HG03103 (cell line): ENCODE results near the gene HAT1.
A peak's percentile ranks its signal among the peaks of the same experiment; 100 is the strongest.
"Not testable (repeated sequence)": the region's sequence is repeated elsewhere in the genome, so short reads cannot be mapped to it uniquely, and the experiment has no call there.

Source experiments
- ATAC-seq: cut with Tn5 transposase; IDR thresholded peaks from one replicate; pipeline ENCODE4 v1.9.1; 2021; ENCODE audit warnings: low read depth; ENCODE audit not compliant: unreplicated experiment

Gene HAT1, protein sequence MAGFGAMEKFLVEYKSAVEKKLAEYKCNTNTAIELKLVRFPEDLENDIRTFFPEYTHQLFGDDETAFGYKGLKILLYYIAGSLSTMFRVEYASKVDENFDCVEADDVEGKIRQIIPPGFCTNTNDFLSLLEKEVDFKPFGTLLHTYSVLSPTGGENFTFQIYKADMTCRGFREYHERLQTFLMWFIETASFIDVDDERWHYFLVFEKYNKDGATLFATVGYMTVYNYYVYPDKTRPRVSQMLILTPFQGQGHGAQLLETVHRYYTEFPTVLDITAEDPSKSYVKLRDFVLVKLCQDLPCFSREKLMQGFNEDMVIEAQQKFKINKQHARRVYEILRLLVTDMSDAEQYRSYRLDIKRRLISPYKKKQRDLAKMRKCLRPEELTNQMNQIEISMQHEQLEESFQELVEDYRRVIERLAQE

DNA sequence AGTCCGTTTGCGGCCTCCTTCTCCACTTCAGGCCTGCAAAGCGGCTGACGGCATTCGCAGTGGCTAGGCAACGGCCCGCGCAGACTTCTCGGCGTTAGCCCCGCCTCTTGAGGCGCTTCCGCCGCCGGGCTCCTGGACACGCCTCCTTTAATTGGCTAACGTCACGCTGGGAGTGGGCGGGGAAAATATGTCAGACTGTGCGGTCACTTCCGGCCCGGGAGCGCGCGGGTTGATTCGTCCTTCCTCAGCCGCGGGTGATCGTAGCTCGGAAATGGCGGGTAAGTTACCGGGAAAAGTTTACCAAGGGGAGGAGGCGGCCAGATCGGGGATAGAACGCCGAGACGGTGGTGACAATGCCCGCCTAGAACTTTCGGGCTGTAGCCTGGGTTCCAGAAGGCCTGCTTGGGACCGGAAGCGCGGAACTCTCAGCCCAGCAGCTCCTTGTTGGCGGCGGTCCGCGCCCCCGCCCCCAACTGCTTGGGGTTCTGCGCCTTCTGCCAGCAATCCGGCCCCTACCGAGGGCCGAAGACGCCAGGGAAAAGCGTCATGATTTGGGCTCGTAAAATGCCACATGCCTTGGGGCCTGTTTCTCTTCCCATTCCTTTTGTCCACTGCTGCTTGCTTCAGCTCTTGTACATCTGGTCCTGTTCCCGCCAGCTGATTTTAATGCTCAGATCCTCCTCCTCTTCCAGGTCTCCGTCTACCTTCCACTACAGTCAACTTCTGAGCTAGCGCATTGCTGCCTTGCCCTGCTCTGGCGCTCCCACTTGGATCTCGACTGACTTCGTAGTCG is at the start of gene HAT1:
Gene HAT1 (plus strand): TSS at position 232 of the 793 bp plus-strand sequence. CDS start 40 bp downstream, at position 272.
- peak; percentile 89 for ATAC-seq

DNA sequence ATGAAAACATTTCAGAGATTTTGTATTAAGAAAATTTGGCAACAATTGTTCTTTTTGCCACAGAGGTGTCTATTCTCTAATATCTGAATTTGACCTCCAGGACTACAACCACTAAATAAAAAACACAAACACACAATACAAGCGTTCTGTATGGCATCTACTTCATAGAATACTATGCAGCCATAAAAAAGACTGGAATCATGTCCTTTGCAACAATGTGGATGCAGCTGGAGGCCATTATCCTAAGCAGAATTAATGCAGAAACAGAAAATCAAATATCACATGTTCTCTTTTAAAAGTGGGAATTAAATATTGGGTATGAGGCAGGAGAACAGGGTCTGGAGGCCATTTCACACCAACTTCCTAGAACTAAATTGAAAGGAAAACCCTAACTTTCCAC is 47.7 kb upstream of the HAT1 start:
- ATAC-seq = no peak

DNA sequence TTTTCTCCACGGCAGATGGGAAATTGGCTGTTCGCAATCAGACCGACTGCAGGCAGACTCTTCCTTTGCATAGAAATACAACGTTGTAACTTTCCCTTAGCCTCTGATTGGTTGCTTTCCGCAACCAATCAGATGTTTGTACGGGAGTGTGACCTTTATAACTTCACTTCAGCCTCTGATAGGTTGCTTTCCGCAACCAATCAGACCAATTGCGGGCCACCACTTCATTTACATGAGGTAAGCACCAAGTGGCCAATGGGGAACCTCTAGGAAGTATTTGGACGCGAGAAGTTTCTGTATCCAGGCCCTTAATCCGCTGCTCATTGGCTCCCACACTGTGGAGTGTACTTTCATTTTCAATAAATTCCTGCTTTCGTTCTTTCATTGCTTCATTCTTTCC is 47.3 kb upstream of the HAT1 start:
- no peak for ATAC-seq

DNA sequence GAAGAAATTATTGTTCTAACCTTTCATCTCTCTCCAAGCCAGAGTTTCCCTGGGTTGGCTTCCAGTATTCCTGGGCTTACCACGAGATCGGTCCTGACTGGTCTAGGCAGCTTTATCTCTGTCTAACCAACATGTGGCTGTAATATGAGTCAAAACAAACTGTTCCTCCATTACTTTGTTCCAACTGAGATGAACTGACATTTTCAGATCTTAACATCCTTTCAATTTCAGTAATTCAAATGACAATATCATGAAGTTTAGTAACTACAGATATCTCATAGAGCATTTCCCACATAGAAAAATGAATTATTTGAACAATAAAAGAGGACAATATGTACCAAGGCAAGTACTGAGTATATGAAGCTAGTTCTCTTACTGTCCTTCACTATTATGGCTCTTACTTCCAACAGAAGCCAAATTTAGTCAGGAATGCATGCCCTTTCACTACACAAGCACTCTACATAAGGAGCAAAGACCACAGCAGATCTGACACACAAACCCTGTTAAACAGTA is 43.7 kb upstream of the HAT1 start:
- ATAC-seq = no peak

DNA sequence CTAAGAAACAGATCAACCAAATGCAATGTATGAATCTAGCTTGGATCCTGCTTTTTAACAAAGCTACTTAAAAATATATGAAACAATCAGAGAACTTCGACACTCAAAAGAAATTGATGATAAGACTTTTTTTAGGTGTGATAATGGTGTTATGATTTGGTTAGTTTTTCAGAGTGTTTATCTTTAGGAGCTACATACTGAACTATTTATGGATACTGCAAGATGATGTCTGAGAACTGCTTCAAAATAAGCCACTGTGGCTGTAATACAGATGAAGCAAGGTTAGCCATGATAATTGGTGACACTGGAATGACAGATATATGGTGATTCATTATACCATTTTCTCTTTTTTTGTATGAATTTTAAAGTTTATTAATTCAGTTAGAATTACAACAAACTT is 42.4 kb upstream of the HAT1 start:
- no peak for ATAC-seq

DNA sequence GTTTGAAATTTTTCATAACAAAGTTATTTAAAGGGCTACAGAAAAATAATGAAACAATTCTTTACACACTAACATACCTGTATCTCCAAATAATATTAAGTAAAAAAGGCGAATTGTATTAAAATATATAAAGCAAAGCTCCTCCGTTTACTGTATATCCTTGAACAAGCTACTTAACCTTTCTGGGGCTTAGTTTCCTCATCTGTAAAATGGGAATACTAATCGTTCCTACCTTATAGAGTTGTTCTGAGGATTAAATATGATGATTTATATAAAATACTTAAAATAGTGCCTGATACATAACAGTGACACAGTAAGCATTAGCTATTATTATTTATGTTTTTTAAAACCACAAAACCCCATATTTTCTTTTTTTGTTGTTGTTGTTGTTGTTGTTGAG is 41.5 kb upstream of the HAT1 start:
- ATAC-seq = no peak

DNA sequence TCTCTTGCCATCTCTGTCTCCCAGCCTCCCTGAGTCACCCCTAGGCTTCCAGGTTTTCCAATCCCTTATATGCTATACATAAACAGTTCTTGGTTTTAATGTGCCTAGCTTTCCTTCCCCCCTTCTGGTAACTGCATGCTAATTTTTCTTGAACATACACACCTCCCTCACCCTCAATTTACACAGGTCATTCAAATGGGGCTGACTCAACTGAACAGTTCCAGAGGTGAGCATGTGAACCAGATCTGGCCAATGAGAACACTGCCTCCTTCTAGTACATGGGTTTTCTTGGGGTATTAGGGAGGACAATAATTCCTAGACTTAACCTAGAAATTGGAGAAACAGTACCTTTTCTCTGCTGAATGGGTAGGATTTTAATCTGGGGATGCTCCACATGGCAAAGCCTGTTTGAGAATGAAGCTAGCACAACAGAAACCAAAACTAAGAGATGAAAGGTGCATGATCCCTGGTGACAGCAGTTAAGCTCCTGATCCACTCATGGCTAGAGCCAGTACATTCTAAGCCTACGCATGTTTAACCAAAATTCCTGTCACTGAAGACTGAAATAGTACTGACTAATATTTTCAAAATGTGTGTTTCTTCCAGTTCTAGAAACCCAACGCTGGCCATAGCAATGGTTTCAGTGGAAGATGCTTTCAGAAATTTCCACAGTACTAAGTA is 40.0 kb upstream of the HAT1 start:
- peak; percentile 49 for ATAC-seq

DNA sequence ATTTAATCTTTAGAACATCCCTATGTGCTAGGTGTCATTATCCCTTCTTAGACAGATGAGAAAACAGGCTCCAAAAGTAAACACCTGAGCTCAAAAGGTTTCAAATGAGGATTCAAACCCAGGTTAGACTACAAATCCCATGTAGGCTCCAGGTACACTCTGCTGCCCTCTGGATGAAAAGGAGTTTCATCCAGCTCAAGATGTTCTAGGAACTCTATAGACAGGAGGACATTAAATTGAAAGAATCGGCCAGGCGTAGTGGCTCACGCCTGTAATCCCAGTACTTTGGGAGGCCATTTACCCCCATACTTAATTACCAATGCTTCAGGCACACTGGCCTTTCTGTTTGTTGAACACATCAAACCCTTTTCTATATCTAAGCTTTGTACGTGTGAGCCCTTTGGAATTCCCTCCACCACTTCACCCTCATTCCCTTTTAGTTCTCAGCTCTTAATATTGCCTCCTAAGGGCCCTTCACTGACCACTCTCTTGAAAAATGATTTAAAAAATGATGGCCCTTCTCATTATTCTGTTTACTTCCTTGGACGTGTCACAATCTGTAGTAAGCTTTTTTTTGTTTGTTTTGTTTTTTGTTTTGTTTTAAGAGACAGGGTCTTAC is 38.9 kb upstream of the HAT1 start:
- ATAC-seq = no peak

DNA sequence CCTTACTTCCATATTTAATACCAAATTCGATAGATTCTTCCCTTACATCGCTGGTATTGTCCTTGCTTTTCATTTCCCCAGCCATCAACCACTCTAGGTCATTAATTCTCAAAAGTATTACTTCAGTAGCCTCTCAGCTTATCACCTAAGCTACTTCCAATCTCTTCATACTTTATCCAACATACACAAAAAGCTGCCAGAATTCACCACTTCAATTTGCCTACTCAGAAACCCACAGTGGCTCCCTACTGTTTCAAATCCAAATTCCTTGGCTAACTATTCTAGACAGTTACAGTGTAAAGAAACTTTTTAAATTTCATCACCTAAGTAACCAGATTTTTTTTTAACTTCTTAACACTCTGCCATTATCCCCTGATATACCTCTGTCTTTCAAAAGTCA is 32.9 kb upstream of the HAT1 start:
- ATAC-seq = no peak

DNA sequence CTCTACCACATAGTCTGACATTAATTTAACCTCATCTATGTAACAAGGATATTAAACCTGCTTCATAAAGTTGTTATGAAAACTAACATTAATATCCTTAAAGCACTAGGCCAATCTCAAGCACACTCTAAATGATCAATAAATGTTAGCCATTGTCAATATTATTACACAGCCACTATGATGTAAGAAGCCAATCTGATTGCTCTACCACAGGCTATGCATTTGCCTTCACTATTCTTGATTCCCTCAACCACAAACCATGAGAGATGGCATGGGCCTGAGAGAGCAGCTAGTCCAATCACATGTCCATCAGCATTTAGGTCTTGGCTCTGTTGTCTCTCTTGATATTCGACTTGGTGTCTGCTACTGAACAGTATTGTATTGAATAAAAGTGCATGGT is 32.5 kb upstream of the HAT1 start:
- ATAC-seq = no peak

DNA sequence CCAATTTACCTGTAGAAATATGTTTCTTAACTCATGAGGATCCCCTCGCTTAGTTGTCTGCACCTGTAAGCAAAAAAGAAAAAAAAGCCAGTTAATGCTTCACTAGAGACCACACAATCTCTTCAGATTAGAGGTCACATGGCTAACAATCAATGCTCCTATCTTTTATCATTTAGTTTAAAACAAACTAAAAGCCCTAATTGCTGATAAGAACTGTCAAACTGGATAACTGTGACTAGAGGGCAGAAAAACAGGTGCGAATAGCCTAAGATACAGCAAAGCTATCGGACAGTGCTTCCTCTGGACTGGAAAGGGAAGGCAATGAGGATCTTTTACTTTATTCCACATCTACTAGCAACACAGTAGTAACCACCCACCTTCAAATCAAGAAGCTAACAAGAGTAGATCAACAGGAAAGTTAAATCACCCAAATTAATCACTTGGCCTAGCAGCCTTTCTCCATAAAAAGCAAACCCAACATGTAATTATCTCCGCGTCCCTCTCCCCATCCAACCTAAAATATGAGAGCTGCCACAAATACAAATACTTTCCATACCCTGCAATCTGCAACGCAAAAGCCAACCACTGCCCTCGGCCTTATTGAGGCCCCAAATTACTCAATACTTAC is 29.0 kb upstream of the HAT1 start:
- ATAC-seq = no peak

DNA sequence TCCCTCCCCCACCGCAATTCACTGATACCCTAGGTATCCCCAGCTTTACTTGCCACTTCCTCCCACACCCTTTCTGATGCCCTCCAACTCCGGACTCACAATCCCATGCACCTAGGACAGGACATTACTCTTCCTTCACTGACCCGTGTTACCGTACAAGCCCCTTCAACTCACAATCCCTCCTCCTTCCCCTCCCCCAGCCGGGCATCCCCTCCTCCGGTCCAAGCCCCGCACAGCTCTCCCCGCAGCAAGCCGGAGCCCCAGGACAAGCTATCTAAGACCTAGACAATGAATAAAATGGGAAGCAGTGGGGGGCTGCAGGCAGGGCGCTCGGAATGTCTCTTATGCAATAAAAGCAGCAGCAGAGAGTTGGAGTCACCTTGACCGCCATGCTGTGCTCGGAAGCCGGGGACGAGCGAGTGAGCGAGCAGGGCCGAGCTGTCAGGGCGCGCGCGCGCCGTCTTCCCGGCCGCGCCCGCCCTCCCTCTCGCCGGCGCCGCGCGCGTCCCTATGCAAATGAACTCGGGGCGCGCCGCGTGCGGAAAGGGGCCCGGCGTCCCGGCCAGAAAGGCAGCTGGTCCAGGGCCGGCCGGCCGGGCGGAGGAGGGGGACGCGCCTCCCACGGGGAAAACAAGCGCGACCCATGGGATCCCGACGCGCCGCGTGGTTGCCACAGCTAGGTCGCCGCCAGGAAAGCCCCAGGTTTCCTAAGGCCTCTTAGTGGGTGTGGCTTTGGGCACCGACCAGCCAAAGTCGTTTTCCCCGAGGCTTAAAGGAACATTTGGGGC is 28.2 kb upstream of the HAT1 start, which contains the start of gene SLC25A12:
Gene SLC25A12 (minus strand): TSS at position 421 of the 788 bp plus-strand sequence. CDS start 30 bp downstream, at position 391.
- peak; percentile 89 for ATAC-seq

DNA sequence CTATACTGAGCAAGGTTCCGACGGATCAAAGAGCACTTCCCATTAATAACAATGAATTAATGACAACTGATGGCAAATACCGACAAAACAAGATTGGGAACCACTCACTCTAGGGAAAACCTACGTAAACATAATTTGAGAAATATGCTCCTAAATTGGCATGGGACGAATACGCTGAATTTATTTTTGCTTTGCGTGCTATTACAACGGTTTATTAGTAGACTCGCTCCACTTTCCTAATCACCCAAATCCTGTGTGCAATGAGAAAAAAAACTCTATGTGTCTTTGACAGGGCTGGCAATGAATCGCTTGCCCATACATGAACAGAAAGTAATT is 27.7 kb upstream of the HAT1 start:
- no peak for ATAC-seq

DNA sequence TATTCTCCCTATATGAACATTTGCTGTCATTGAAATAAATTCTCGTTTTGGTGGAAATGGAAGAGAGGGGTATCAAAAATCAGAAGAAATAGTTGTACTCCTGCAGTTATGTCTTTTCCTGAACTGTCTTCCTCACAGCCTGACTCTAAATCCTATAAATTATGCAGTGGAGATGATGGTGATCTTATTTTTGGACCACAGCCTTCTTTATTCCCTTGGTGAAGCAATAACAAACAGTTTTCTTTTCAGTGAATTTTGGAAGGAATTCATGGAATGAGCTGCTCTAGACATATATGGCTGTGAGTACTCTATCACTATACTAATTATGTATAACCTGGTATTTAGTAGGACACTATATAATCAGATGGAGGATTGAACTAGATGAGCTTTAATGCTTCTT is 26.5 kb upstream of the HAT1 start:
- no peak for ATAC-seq

DNA sequence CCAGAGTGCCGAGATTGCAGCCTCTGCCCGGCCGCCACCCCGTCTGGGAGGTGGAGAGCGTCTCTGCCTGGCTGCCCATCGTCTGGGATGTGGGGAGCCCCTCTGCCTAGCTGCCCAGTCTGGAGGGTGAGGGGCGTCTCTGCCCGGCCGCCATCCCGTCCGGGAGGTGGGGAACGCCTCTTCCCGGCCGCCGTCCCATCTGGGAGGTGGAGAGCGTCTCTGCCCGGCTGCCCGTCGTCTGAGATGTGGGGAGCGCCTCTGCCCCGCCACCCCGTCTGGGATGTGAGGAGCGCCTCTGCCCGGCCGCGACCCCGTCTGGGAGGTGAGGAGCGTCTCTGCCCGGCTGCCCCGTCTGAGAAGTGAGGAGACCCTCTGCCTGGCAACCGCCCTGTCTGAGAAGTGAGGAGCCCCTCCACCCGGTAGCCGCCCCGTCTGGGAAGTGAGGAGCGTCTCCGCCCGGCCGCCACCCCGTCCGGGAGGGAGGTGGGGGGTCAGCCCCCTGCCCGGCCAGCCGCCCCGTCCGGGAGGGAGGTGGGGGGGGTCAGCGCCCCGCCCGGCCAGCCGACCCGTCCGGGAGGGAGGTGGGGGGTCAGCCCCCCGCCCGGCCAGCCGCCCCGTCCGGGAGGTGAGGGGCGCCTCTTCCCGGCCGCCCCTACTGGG is 22.5 kb upstream of the HAT1 start:
- not testable (repeated sequence) for ATAC-seq

DNA sequence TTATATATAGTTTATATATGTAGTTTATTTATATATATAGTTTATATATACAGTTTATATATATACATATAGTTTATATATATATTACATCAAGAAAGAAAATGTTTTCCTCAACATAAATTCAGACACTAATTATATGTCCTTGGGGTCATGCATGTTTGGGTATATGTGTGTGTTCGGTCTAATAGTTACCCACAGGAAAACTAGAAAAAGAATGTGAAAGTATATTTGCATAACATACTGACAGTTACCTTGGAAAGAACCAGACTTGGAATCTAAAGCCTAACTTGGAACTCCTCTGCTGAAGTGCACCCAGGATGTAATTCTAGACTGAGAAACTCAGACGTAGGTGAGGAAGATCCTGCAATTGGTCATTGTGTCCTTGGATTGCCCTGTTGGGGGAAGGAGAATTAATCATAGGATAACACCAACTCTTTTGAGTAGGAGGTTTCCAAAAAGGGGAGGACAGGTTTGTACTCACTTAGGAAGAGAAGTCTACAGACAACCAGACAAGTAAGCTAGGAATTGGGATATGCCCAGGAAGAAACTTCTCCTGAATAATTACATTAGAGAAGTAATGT is 19.3 kb upstream of the HAT1 start:
- ATAC-seq = no peak

DNA sequence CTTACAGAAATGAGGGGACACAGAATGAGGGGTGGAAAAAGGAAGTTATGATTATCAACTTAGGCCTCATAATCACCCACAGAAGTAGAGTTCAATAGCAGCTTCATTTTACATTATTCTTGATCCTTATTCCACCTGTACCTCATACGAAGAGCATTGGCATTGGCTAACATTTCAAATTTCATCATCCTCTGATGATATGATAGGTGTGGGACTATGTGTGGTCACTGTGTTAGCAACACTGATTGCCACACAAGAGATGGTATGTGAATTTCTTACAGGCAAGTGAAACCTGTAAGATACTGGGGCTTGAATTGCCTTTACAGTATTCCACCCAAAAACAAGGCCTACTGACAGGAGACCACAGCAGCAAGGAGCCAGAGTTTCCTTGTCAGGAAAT is 14.0 kb upstream of the HAT1 start:
- no peak for ATAC-seq

DNA sequence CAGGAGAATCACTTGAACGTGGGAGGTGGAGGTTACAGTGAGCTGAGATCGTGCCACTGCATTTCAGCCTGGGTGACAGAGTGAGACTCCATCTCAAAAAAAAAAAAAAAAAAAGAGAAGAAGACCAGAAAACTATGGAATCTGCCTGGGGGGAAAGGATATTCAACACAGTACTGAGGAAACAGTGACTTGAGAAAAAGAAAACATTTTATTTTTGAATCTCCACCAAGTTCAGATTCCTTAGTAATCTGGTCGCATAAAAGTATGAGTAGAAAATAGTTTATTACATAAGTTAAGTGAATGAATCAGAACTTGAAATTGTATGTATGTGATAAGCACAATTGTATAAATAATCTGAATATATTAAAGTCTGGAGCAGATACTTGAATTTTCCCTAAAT is 13.0 kb upstream of the HAT1 start:
- no peak for ATAC-seq

DNA sequence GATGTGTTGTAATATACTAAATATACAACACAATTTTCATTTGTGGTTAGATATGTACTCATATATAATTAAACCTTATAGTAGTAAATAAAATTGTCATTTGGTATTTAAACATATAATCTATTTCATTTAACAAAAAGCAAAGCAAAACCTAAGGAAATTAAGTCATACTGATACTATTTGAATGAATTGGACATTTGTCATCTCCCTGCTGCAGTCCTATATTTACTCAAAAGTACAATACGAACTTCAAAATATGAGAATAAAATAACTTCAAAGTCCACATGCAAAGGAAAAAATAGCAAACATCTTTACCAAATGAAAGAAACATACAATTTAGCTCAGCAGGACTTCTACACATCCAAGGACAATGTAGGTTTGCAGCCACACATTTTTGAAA is 11.8 kb upstream of the HAT1 start:
- no peak for ATAC-seq
